GM12891 (cell line): ENCODE results near the gene FNBP1.

Experiments used
- POLR2A ChIP-seq: IDR thresholded peaks from 2 replicates; pipeline ENCODE4 v1.6.1; 2011; ENCODE audit warnings: low read depth, low read length, control low read depth
- POLR2AphosphoS5 ChIP-seq: IDR thresholded peaks from 2 replicates; pipeline ENCODE4 v1.6.1; 2011; ENCODE audit warnings: low read depth, low read length, control low read depth
- TAF1 ChIP-seq: IDR thresholded peaks from 2 replicates; pipeline ENCODE4 v1.6.1; 2011; ENCODE audit warnings: low read depth, low read length, control low read depth

GRCh38 chr9:130058887-130059286 lies 15.9 kb upstream of the FNBP1 start:
- TF ChIP-seq TAF1 (no peak), POLR2A (no peak), POLR2AphosphoS5 (no peak)
